Tibial nerve (tissue), 3 donors: Measurements from ENCODE around the gene PLCL2.

Experiments
- POLR2A ChIP-seq, 2 donors: fragments of 450-650 bp; IDR thresholded peaks; one replicate each; pipeline ENCODE4 v1.6.1; 2017; ENCODE audit warnings: antibody characterized with exemption in 2 of 2, mild to moderate bottlenecking in 2 of 2, moderate library complexity in 2 of 2
- TF ChIP-seq, protein P1 (sequence below), 5 experiments: fragments of 200-600 bp in 3 of 5; fragments of 450-650 bp in 2 of 5; sonication (generic) in 3 of 5; IDR thresholded peaks; one replicate each; pipeline ENCODE4 v1.5.1; 2016 to 2019; ENCODE audit warnings: antibody characterized with exemption in 5 of 5, mild to moderate bottlenecking in 3 of 5, moderate library complexity in 2 of 5

DNA sequence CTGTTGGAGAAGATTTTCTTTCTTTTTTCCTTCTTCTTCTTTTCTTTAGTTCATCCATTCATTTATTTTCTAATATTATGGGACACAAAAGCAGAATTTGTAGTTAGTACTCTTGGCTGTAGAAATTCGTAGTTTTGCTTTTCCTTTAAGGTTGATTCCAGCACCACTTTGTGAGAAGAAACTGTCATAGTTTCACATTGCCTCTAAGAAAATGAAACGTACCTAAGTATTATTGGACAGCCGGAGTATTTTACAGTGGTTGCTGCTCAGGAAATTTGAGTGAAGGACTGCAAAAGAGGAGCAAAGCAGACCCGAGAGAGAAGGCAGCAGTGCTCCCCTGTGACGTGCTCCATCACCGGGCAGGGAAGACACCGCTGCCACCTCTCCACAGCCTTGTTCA lies 48.1 kb downstream of the PLCL2 start:
- TF ChIP-seq, protein P1, sequence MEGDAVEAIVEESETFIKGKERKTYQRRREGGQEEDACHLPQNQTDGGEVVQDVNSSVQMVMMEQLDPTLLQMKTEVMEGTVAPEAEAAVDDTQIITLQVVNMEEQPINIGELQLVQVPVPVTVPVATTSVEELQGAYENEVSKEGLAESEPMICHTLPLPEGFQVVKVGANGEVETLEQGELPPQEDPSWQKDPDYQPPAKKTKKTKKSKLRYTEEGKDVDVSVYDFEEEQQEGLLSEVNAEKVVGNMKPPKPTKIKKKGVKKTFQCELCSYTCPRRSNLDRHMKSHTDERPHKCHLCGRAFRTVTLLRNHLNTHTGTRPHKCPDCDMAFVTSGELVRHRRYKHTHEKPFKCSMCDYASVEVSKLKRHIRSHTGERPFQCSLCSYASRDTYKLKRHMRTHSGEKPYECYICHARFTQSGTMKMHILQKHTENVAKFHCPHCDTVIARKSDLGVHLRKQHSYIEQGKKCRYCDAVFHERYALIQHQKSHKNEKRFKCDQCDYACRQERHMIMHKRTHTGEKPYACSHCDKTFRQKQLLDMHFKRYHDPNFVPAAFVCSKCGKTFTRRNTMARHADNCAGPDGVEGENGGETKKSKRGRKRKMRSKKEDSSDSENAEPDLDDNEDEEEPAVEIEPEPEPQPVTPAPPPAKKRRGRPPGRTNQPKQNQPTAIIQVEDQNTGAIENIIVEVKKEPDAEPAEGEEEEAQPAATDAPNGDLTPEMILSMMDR (IDR thresholded peaks at IDR 0.05): no peak
- TF ChIP-seq POLR2A (IDR thresholded peaks at IDR 0.05): no peak
